C4-2B (cell line): Measurements from ENCODE around the gene PURB.

Experiments
- CTCF ChIP-seq: fragments of 450-650 bp; conservative IDR thresholded peaks from 2 replicates; pipeline ENCODE4 v1.5.1; 2017; ENCODE audit warnings: mild to moderate bottlenecking
- ZFX ChIP-seq: fragments of 450-650 bp; IDR thresholded peaks from 2 replicates; pipeline ENCODE4 v1.6.1; 2017

GRCh38 chr7:44882899-44883298 is 2.4 kb downstream of the PURB start:
- TF ChIP-seq CTCF (no peak), ZFX (no peak)
